GM12892 (cell line): ENCODE data around the gene IGFBP2.

ENCODE experiments used
- POLR2A ChIP-seq: IDR thresholded peaks from 2 replicates; pipeline ENCODE4 v1.6.1; 2011; ENCODE audit warnings: low read depth, low read length, control low read depth
- POLR2AphosphoS5 ChIP-seq: IDR thresholded peaks from 2 replicates; pipeline ENCODE4 v1.6.1; 2011; ENCODE audit warnings: low read depth, low read length, control low read depth

GRCh38 chr2:216588861-216589710, 44.1 kb upstream of the IGFBP2 start:
- TF ChIP-seq POLR2A (no peak), POLR2AphosphoS5 (no peak)
